ENCODE data around the gene KIF18B. TPM values are rescaled to one million over a fixed set of nuclear protein-coding genes. Genes with fewer than 3 reads are reported as not detected.
A peak's percentile ranks its signal among the peaks of the same experiment; 100 is the strongest.

The KIF18B gene
- total and polyA plus RNA-seq, 2 of the 8 experiments (the other 6 are each of a cell fraction or from before 2014, with no cell fraction given): 39.0 to 59.4 TPM

GRCh38 chr17:44922136-44922535 is 25.4 kb downstream of the KIF18B start:
- H3K18ac ChIP-seq (ENCODE audit: extremely low read depth, low read length): no peak overlapping the region
- H3K23me2 ChIP-seq (ENCODE audit: low read depth, low read length): no peaks in the 10 kb centered on the region; the same call in 1 of the 2 replicates
- no peak overlapping the region for H4K8ac ChIP-seq (ENCODE audit: extremely low read depth, insufficient read depth, low read length)
- no peak overlapping the region for H3K27ac ChIP-seq (ENCODE audit: low read depth, low read length)
- no peak overlapping the region for H2BK20ac ChIP-seq (ENCODE audit: low read length)
- no peak overlapping the region for H3K56ac ChIP-seq (replicated peaks; ENCODE audit: insufficient read length, low read depth, low read length)
- H3K9me3 ChIP-seq (ENCODE audit: insufficient read depth in 2 of 2, low read depth in 1 of 2, low read length in 1 of 2): no peaks in the 10 kb centered on the region
- CTCF ChIA-PET (ENCODE audit: partially characterized antibody): interaction anchor here (0.6 to 13.0 kb wide), 17 partner anchors 11 to 210 kb away, joined by 3 to 243 read pairs (median 9); partner anchors contain the start of gene C1QL1
- no peak overlapping the region for H3K23ac ChIP-seq (ENCODE audit: insufficient read length)
- no peak overlapping the region for H2AFZ ChIP-seq (ENCODE audit: low read length)
- H3K27me3 ChIP-seq (replicated peaks in 1 of 4; ENCODE audit: control insufficient read depth in 3 of 4, extremely low read depth in 1 of 4, insufficient read depth in 3 of 4, low read length in 3 of 4): no peaks in the 10 kb centered on the region
- FAIRE-seq: no peak
- no peak for DNase-seq (ENCODE audit: low read depth in 1 of 2, low spot score in 2 of 2)
- no peak overlapping the region for H3K9ac ChIP-seq (replicated peaks in 1 of 4; ENCODE audit: extremely low read depth in 1 of 4, low read depth in 3 of 4, low read length in 3 of 4)
- H2AK5ac ChIP-seq (ENCODE audit: low read depth, low read length): no peak overlapping the region
- H2BK12ac ChIP-seq (ENCODE audit: low read depth, low read length): peak overlapping the region; percentile 43; the same call in 1 of the 2 replicates
- H3K4me1 ChIP-seq (replicated peaks in 1 of 4; ENCODE audit: control insufficient read depth in 3 of 4, insufficient read depth in 4 of 4, low read length in 3 of 4): peaks cover 6 to 15% (median 9%) of the 10 kb centered on the region in 4 experiments
- no peaks in the 10 kb centered on the region for H3K79me2 ChIP-seq (ENCODE audit: control insufficient read depth in 1 of 2, insufficient read depth in 2 of 2, low read length in 2 of 2)
- no peak overlapping the region for H3K14ac ChIP-seq (ENCODE audit: insufficient read length)
- H3K4ac ChIP-seq (replicated peaks; ENCODE audit: insufficient read length, low read depth, low read length): no peak overlapping the region
- H3K79me1 ChIP-seq (ENCODE audit: low read depth, low read length): no peaks in the 10 kb centered on the region
- no peak overlapping the region for H3K4me3 ChIP-seq (ENCODE audit: extremely low read depth in 1 of 4, insufficient read depth in 2 of 4, low read depth in 3 of 4, low read length in 4 of 4)
- no peak overlapping the region for H2BK5ac ChIP-seq (ENCODE audit: low read depth, low read length)
- 0 out of 2 replicates have a peak overlapping the region, but pooled peaks have one; percentile 18 for H2BK15ac ChIP-seq (ENCODE audit: low read length)
- peaks cover 0 to 13% (median 6%) of the 10 kb centered on the region in 4 experiments; a peak in 6 of 8 replicates for H3K36me3 ChIP-seq (ENCODE audit: control insufficient read depth in 2 of 4, insufficient read depth in 4 of 4, low read length in 3 of 4)
- no peaks in the 10 kb centered on the region for H4K20me1 ChIP-seq (replicated peaks in 1 of 2; ENCODE audit: control insufficient read depth in 1 of 2, insufficient read depth in 2 of 2, low read length in 2 of 2)
- H4K91ac ChIP-seq (replicated peaks; ENCODE audit: insufficient read length, low read length): no peak overlapping the region
- WGBS, 2 experiments (ENCODE audit: extremely low coverage in 1 of 2, insufficient coverage in 1 of 2, insufficient read length in 1 of 2, insufficient replicate concordance in 2 of 2, low coverage in 1 of 2, low lambda C conversion rate in 2 of 2, missing lambda C conversion rate in 1 of 2): 82% methylated on average over 6 of the region's 6 CpGs; no CpG with 5 or more reads in 1 of the 2 experiments
- H3K4me2 ChIP-seq (ENCODE audit: insufficient read depth in 1 of 2, low read depth in 2 of 2, low read length in 2 of 2): no peak overlapping the region
- no peak overlapping the region for H4K5ac ChIP-seq (ENCODE audit: insufficient read length, low read depth, low read length)
- POLR2A ChIA-PET (ENCODE audit: partially characterized antibody): interaction anchor here (0.8 to 5.3 kb wide), 13 partner anchors 9 to 118 kb away, joined by 3 to 25 read pairs (median 5); partner anchors contain the start of gene KIF18B
- H2BK120ac ChIP-seq (replicated peaks; ENCODE audit: low read depth, low read length): no peak overlapping the region
- TF ChIP-seq TBP (IDR thresholded peaks at IDR 0.05; ENCODE audit: low read depth, low read length) (no peak), YY1 (IDR thresholded peaks at IDR 0.05; ENCODE audit: low read depth, low read length) (no peak), SP2 (IDR thresholded peaks at IDR 0.05; ENCODE audit: low read length) (no peak), CTCF (IDR thresholded peaks at IDR 0.05; ENCODE audit: control extremely low read depth in 1 of 3, insufficient read depth in 1 of 3, low read depth in 1 of 3, low read length in 3 of 3) (no peak), JUN (IDR thresholded peaks at IDR 0.05; ENCODE audit: low read depth, low read length) (no peak), RBBP5 (IDR thresholded peaks at IDR 0.05; ENCODE audit: borderline replicate concordance, low read depth, low read length) (no peak), ATF2 (IDR thresholded peaks at IDR 0.05; ENCODE audit: low read length) (no peak), EGR1 (IDR thresholded peaks at IDR 0.05; ENCODE audit: borderline replicate concordance, low read depth, low read length) (no peak), FOSL1 (IDR thresholded peaks at IDR 0.05; ENCODE audit: insufficient read depth, low read depth, low read length) (no peak), KDM1A (IDR thresholded peaks at IDR 0.05; ENCODE audit: borderline replicate concordance, low read length) (no peak)
